NB4 (cell line): ENCODE measurements around the gene KLHL21.

Experiments
- CTCF ChIP-seq: IDR thresholded peaks from one replicate; pipeline ENCODE4 v1.5.1; 2012; ENCODE audit warnings: low read depth, low read length
- TF ChIP-seq, protein P1 (sequence below): IDR thresholded peaks from 2 replicates; pipeline ENCODE4 v1.6.1; 2011; ENCODE audit warnings: low read depth, low read length

DNA sequence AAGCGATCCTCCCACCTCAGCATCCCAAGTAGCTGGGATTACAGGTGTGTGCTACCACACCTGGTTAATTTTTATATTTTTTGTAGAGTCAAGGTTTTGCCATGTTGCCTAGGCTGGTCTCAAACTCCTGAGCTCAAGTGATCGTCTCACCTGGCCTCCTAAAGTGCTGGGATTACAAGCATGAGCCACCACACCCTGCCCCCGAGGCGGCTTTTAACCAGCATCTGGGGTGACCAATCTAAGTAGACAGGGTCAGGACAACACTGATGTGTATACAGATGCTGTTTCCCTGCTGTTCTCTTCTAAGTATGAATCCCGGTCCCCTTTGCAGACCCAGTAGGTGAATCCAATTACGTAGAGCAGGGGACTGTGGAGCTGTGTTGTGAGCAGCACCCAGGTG is 45.9 kb upstream of the KLHL21 start:
- no peak for TF ChIP-seq CTCF
- TF ChIP-seq, protein P1, sequence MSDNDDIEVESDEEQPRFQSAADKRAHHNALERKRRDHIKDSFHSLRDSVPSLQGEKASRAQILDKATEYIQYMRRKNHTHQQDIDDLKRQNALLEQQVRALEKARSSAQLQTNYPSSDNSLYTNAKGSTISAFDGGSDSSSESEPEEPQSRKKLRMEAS, result no peak
